Mucosa of gallbladder (tissue), 1 donor: ENCODE data around the gene RRM1. TPM values are rescaled to one million over a fixed set of nuclear protein-coding genes. Genes with fewer than 3 reads are reported as not detected.
"Not testable (repeated sequence)": the region's sequence is repeated elsewhere in the genome, so short reads cannot be mapped to it uniquely, and the experiment has no call there.

Experiments used
- DNase-seq: peaks from one replicate; pipeline ENCODE4 v3.0.0-alpha.2; 2020; ENCODE audit warnings: low spot score
- total RNA-seq: library from RNA; stranded (reverse); gene quantifications from one replicate; pipeline ENCODE4 v1.2.1, GENCODE V29; 2021
- donor health status: DM: no; HTN: no; CAD: no.

RRM1 gene
- total RNA-seq, 1 donor from 2014 or later: 34.6 TPM

GRCh38 chr11:4083198-4083597 lies 11.4 kb upstream of the RRM1 start:
- no peak for DNase-seq

GRCh38 chr11:4084406-4085125 lies 10.0 kb upstream of the RRM1 start:
- no peak for DNase-seq

GRCh38 chr11:4085575-4085974 lies 9.0 kb upstream of the RRM1 start:
- no peak for DNase-seq

DNA sequence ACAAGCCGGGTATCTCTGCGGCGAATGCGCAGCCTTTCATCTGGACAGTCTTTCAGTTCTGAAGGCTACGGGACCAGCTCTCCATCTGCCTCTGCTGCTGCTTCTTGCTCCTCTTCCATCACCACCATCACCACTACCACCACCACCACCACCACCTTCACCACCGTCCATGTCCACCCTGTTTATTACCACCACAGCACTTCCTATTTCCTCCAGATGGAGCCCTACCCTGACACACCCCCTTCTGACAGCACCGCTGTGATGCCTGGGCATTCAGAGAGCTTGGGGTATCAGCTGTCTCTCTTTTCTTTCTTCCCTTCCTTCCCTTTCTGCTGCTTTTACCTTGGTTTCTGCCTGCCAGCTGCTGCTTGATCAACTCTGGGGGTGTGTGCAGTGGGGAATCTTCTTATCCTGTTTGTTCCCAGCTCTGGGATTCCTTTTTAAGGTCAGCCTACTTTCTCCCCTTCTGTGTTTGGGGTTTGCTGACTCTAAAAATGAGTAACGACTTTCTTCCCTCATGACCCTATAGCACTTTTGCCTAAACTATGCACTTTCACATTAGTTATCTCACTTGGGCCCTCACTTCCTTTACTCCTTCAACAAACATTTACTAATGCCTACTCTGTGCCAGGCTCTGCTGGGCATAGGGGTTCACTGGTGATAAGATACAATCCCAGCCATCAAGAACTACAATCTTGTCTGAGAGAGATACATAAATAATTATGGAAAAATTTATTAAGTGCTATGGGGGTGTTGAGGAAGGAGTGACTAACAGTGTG lies 7.8 kb upstream of the RRM1 start:
- DNase-seq: no peak

DNA sequence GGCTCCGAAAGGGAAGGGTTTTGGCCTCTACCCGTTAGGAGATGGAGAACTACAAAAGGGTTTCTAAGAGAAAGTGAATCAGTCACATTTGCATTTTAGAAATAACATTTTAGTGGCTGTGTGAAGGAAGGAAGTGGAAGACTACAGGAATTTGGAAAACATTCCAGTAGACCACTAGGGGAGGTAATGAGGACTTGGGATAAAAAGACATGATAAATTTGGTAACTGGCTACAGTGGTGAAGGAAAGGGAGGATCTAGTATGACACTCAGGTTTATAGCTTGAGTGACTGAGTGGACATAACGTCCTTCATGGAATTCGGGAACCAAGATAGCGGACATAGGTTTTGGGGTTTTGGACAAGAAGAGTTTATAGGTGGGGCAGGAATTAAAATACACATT lies 7.0 kb upstream of the RRM1 start:
- no peak for DNase-seq

DNA sequence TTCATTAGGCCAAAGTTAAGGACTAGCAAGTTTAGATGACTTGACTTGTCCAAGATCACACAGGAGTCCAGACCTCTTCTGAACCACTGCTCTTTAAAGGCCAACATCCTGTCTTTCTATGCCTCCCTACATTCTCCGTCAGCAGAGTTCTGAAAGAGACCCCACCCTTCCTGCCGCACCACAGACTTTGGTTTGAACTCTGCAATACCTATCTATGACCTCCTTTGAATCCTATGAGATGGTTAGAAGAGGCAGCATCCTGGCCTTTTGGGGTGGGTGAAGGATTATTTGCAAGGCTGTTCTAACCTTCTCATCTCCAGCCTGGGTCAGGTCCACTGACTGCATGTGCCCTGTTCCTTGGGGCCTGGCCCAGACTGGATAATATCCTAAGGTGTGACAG lies 4.3 kb upstream of the RRM1 start:
- no peak for DNase-seq

- DNase-seq: no peak
Observed at GRCh38 chr11:4092026-4092425, 2.6 kb upstream of the RRM1 start.

DNA sequence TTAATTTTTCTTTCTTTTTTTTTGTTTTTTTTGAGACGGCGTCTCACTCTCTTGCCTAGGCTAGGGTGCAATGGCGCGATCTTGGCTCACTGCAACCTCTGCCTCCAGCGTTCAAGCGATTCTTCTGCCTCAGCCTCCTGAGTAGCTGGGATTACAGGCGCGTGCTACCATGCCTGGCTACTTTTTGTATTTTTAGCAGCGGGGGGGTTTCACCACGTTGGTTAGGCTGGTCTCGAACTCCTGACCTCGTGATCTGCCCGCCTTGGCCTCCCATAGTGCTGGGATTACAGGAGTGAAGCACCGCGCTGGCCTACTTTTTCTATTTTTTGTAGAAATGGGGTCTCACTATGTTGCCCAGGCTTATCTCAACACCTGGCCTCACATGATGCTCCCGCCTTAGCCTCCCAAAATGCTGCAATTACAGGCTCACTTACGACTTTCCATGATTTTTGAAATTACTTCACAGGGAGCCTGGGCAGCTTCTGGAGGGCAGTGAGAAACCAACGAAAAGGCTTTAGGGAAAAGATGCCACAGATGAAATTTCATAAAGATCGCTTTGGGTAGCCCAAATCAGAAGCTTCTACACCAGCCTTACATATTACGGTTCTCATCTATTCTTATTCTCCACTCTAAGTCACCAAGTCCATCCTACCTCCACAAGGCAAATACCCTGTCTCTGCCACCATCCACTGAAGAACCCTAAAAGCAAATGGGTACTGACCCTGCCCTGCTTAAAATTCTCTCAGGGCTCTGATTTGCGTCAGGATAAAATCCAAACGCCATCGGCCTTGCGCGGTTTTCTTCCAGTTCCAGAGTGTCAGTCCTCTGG lies 866 bp upstream of the RRM1 start:
- DNase-seq: no peak

GRCh38 chr11:4095509-4096230 lies 1.1 kb downstream of the RRM1 start:
- DNase-seq: no peak

DNA sequence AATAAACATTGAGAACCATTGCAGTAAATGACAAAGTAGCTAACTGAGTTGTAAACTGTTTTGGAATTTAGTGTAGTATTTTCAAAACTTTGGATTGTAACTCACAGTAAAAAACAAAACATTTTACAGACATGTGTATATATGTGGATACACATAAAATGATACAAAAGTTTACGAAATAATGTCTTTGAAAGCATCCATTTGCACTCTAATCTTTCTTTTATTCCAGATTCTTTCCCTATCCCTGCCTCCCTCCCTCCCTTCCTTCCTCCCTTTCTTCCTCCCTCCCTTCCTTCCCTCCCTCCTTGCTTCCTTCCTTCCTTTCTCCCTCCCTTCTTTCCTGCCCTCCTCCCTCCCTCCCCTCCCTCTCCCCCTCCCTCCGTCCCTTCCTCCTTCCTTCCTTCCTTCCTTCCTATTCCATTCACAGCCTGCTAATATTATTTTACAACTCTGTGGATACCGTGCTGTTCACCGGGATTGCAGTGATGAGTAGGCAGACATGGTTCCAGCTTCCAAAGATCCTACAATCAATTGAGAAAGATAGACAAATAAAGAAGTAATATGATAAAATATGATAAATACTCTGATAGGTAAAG lies 3.5 kb downstream of the RRM1 start:
- DNase-seq: no peak

- no peak for DNase-seq
Observed at GRCh38 chr11:4102711-4103110, 8.1 kb downstream of the RRM1 start.

DNA sequence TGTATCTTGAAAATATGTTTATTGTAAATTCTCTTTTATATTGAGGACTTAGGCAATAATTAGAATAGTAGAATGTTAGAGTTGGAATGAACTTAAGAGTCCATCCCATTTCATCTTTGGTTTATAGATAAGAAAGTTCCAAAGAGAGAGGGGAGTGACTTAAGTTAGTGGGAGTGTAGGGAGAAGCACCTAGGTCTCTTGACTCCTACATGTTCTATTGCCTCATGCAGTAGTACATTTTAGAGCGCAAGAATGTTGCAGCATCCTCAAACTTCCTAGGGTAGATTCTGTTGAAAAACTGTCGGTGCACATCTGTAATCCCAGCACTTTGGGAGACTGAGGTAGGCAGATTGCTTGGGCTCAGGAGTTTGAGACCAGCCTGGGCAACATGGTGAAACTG lies 8.7 kb downstream of the RRM1 start:
- no peak for DNase-seq

DNA sequence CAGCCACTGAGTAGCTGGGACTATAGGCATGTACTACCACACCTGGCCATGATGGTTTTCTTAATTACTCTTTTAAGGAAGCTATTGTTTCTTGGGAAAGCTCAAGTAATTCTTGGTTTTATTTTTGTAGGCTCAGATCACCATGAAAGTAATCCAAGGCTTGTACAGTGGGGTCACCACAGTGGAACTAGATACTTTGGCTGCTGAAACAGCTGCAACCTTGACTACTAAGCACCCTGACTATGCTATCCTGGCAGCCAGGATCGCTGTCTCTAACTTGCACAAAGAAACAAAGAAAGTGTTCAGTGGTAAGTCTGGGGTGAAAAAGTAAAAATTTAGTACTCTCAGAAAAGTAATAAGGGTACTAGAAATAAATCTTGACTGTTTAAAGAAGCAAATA lies 11.3 kb downstream of the RRM1 start:
- DNase-seq: no peak

DNA sequence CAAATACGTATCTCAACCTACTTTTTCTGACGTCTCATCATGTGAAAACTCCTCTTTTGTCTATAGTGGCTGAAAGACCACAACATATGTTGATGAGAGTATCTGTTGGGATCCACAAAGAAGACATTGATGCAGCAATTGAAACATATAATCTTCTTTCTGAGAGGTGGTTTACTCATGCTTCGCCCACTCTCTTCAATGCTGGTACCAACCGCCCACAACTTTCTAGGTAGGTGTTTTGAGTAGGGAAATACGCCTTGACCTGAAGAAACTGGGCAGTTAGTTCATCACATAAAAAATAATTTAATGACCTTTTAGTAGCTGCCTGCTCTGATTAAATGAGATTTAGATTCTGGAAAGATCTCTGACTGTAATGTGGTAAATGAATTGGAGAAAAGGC lies 17.2 kb downstream of the RRM1 start:
- no peak for DNase-seq

- DNase-seq: no peak
Observed at GRCh38 chr11:4115128-4115527, 20.5 kb downstream of the RRM1 start.

DNA sequence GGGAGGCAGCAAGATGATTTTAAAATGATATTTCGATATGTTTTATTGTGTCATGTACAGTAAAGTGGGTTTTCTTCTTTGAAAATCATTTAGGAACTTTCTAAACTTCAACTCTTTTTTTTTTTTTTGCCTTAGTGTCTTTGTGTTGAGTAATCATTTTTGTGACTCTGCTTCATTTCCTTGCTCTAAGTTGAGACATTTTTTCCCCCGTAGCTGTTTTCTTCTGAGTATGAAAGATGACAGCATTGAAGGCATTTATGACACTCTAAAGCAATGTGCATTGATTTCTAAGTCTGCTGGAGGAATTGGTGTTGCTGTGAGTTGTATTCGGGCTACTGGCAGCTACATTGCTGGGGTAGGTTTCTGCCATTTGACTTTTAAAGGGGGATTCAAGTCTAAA lies 23.5 kb downstream of the RRM1 start:
- no peak for DNase-seq

DNA sequence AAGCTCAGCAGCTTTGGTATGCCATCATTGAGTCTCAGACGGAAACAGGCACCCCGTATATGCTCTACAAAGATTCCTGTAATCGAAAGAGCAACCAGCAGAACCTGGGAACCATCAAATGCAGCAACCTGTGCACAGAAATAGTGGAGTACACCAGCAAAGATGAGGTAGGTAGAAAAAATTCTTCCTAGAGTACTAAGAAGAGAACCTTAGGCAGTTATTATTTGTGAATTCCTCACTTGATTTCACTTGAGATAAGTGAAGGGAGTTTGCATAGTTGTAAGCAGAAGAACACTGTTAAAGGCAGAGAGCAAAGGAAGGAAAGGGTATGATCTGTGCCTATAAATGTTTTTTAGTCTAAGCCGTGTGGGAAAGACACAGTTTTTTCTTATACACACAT lies 28.6 kb downstream of the RRM1 start:
- no peak for DNase-seq

GRCh38 chr11:4125141-4125540 lies 30.5 kb downstream of the RRM1 start:
- no peak for DNase-seq

GRCh38 chr11:4127357-4127756 lies 32.8 kb downstream of the RRM1 start:
- DNase-seq: no peak

DNA sequence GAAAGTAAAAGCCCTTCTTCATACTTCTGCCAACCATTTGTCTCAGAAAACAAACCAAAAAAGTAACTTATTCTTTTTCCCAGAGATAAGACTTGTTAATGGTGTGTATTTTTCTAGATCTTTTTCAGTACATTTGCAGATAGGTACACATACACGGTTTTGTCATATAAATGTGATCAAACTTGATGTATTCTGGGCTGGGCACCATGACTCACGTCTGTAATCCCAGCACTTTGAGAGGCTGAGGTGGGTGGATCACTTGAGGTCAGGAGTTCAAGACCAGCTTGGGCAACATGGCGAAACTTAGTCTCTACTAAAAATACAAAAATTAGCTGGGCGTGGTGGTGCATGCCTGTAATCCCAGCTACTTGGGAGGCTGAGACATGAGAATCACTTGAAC lies 35.6 kb downstream of the RRM1 start:
- not testable (repeated sequence) for DNase-seq

GRCh38 chr11:4134806-4135205 lies 40.2 kb downstream of the RRM1 start:
- no peak for DNase-seq

DNA sequence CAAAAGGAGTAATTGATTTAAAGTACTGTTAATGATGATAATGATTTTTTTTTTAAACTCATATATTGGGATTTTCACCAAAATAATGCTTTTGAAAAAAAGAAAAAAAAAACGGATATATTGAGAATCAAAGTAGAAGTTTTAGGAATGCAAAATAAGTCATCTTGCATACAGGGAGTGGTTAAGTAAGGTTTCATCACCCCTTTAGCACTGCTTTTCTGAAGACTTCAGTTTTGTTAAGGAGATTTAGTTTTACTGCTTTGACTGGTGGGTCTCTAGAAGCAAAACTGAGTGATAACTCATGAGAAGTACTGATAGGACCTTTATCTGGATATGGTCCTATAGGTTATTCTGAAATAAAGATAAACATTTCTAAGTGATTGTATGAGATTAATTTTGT lies 43.9 kb downstream of the RRM1 start:
- DNase-seq: no peak
